Upper lobe of right lung (tissue), 1 donor: Measurements from ENCODE around the gene ZDHHC16. TPM values are rescaled to one million over a fixed set of nuclear protein-coding genes. Genes with fewer than 3 reads are reported as not detected.

Source experiments
- ATAC-seq: fragments of 200-7000 bp; cut with Tn5 transposase; one replicate; pipeline ENCODE4 v1.9.1; 2020; ENCODE audit warnings: mild to moderate bottlenecking, moderate library complexity
- DNase-seq: peaks from one replicate; pipeline ENCODE4 v3.0.0-alpha.2; 2020
- H3K27ac ChIP-seq: fragments of 200-600 bp; one replicate; pipeline ENCODE4 v1.8.0; 2022
- H3K27me3 ChIP-seq: fragments of 200-600 bp; one replicate; pipeline ENCODE4 v1.8.0; 2022; ENCODE audit warnings: mild to moderate bottlenecking
- H3K36me3 ChIP-seq: fragments of 200-600 bp; one replicate; pipeline ENCODE4 v1.8.0; 2022
- H3K4me1 ChIP-seq: fragments of 200-600 bp; one replicate; pipeline ENCODE4 v1.8.0; 2022
- H3K4me3 ChIP-seq: fragments of 200-600 bp; one replicate; pipeline ENCODE4 v1.8.0; 2022; ENCODE audit warnings: mild to moderate bottlenecking
- H3K9me3 ChIP-seq: fragments of 200-600 bp; one replicate; pipeline ENCODE4 v1.8.0; 2022
- CTCF ChIP-seq: fragments of 200-600 bp; IDR thresholded peaks from one replicate; pipeline ENCODE4 v1.8.0; 2022; ENCODE audit warnings: antibody characterized with exemption
- intact Hi-C: fragments of 100-400 bp; cut with DNase I; formaldehyde crosslinking; loops from one replicate; pipeline ENCODE4 v1.11.0; 2022
- total RNA-seq: library from RNA; stranded (reverse); fragmentation: NEBNext Ultra II Directional; extraction: Animal tissue kit (Norgen Biotek cat#: 25700); gene quantifications from one replicate; pipeline ENCODE4 v1.2.1, GENCODE V29; 2021
- donor health status: DM: no; HTN: yes; CAD: no; lungs with severe emphysema.

Gene ZDHHC16
- total RNA-seq, 1 donor from 2014 or later, result 63.2 TPM

- Histone ChIP-seq H3K4me3 (no peak overlapping the region), H3K27me3 (no peaks in the 10 kb centered on the region), H3K4me1 (peaks cover 6% of the 10 kb centered on the region), H3K9me3 (no peaks in the 10 kb centered on the region), H3K27ac (no peak overlapping the region), H3K36me3 (peaks cover 99% of the 10 kb centered on the region)
- intact Hi-C loops, result loop anchor here (5.0 kb wide), 1 partner anchor 90 kb away; no protein-coding TSS in a partner anchor
- ATAC-seq (no peak), DNase-seq (no peak)
- TF ChIP-seq CTCF, result no peak
Observed at GRCh38 chr10:97462309-97462708, 16.3 kb downstream of the ZDHHC16 start.

- Histone ChIP-seq H3K9me3 (no peaks in the 10 kb centered on the region), H3K27ac (peak overlapping the region; percentile 38), H3K4me3 (no peak overlapping the region), H3K27me3 (no peaks in the 10 kb centered on the region), H3K4me1 (peaks cover 6% of the 10 kb centered on the region), H3K36me3 (peaks cover 99% of the 10 kb centered on the region)
- ATAC-seq (peak; percentile 90), DNase-seq (no peak)
- intact Hi-C loops, result loop anchor here (5.0 kb wide), 1 partner anchor 89 kb away; no protein-coding TSS in a partner anchor
- TF ChIP-seq CTCF, result peak; percentile 80
Observed at GRCh38 chr10:97463363-97464132, 17.6 kb downstream of the ZDHHC16 start.

- intact Hi-C loops, result loop anchor here (5.0 kb wide), 1 partner anchor 88 kb away; no protein-coding TSS in a partner anchor
Observed at GRCh38 chr10:97464226-97464625, 18.3 kb downstream of the ZDHHC16 start.

GRCh38 chr10:97465982-97466381 lies 20.0 kb downstream of the ZDHHC16 start:
- Histone ChIP-seq H3K36me3 (peaks cover 99% of the 10 kb centered on the region), H3K27me3 (no peaks in the 10 kb centered on the region), H3K27ac (no peak overlapping the region), H3K4me1 (peaks cover 6% of the 10 kb centered on the region), H3K4me3 (no peak overlapping the region), H3K9me3 (no peaks in the 10 kb centered on the region)
- no peak for DNase-seq
- no peak for ATAC-seq
- no peak for TF ChIP-seq CTCF
- intact Hi-C loops, result no loop called here

More at GRCh38 chr10:97464226-97464625, 18.3 kb downstream of the ZDHHC16 start:
- peaks cover 6% of the 10 kb centered on the region for H3K4me1 ChIP-seq
- H3K36me3 ChIP-seq, result peaks cover 99% of the 10 kb centered on the region
- TF ChIP-seq CTCF, result no peak
- peak overlapping the region; percentile 38 for H3K27ac ChIP-seq
- no peaks in the 10 kb centered on the region for H3K27me3 ChIP-seq
- DNase-seq, result no peak
- H3K9me3 ChIP-seq, result no peaks in the 10 kb centered on the region
- no peak for ATAC-seq
- no peak overlapping the region for H3K4me3 ChIP-seq

GRCh38 chr10:97466755-97467154 lies 20.8 kb downstream of the ZDHHC16 start:
- ATAC-seq, result no peak
- Histone ChIP-seq H3K27ac (no peak overlapping the region), H3K4me1 (peaks cover 6% of the 10 kb centered on the region), H3K27me3 (no peaks in the 10 kb centered on the region), H3K4me3 (no peak overlapping the region), H3K9me3 (no peaks in the 10 kb centered on the region), H3K36me3 (peaks cover 99% of the 10 kb centered on the region)
- no peak for DNase-seq
- no peak for TF ChIP-seq CTCF
- intact Hi-C loops, result no loop called here
